ENCODE results near the gene ACSS1.

- no peak for TF ChIP-seq TEAD4 (CRISPR knock-in tag; IDR thresholded peaks at IDR 0.05)
- TF ChIP-seq STAT6 (CRISPR knock-in tag; conservative IDR thresholded peaks at IDR 0.05; ENCODE audit: low read depth) = no peak
- TF ChIP-seq CTCF (IDR thresholded peaks at IDR 0.05) = no peak
- TF ChIP-seq MYBL2 (CRISPR knock-in tag; IDR thresholded peaks at IDR 0.05) = no peak
- TF ChIP-seq MAX (CRISPR knock-in tag; IDR thresholded peaks at IDR 0.05) = no peak
- TF ChIP-seq GABPB1 (CRISPR knock-in tag; IDR thresholded peaks at IDR 0.05) = no peak
- TF ChIP-seq TCF7 (CRISPR knock-in tag; IDR thresholded peaks at IDR 0.05; ENCODE audit: low read depth) = no peak
- TF ChIP-seq ZNF232 (CRISPR knock-in tag; IDR thresholded peaks at IDR 0.05) = no peak
- no peak for TF ChIP-seq HMGA2 (CRISPR knock-in tag; IDR thresholded peaks at IDR 0.05)
- TF ChIP-seq TP53 (CRISPR knock-in tag; IDR thresholded peaks at IDR 0.05) = no peak
Measured at GRCh38 chr20:25103526-25103925, 45.6 kb upstream of the ACSS1 start.

Data from WTC11 (cell line).